Ureter (tissue), 1 donor: ENCODE data around the gene ENC1. TPM values are rescaled to one million over a fixed set of nuclear protein-coding genes. Genes with fewer than 3 reads are reported as not detected.

Source experiments
- DNase-seq: peaks from one replicate; pipeline ENCODE4 v3.0.0-alpha.2; 2020; ENCODE audit warnings: low spot score
- total RNA-seq: library from RNA; stranded (reverse); gene quantifications from one replicate; pipeline ENCODE4 v1.2.4, GENCODE V29; 2023
- donor health status: DM: yes; HTN: yes; CAD: no.

Gene ENC1
- total RNA-seq, 1 donor from 2014 or later = 48.5 TPM

DNA sequence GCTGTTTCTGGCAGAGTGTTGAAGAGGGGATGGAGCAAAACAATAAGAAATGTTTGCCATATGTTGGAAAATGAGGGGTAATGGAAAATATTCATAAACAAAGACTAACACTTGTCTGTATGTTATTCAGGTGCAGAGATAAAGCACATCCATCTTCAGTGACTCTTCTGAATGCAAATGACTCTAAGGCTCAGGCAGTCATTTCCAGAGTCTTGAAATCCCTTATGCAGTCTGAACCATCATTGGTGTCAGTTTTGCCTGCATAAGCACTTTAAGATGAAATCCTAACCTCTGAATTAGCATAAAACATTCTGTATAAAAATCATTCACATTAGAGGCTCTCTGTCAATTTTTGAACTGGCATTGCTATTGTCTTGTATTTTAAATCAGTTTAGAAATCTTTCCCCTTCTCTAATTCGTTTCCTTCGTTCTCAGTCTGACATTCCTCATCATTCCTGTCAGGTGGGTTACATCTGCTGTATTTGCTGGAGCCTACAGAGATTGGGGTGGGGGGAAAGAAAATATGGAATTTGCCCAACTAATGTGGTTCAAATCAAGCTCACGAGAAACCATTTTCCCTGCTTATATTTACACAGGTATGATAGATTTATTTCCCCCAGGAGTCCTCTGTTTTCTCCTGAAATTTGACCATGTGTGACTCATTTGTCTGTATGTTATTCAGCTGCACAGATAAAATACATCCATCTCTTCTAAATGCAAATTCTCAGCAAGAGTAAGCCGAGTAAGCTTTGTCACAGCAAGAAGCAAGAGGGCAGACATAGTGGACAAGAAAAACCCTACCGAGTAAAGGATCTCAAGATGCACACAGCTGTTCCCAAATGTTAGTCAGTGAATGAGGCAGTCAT, 31.6 kb downstream of the ENC1 start:
- no peak for DNase-seq

DNA sequence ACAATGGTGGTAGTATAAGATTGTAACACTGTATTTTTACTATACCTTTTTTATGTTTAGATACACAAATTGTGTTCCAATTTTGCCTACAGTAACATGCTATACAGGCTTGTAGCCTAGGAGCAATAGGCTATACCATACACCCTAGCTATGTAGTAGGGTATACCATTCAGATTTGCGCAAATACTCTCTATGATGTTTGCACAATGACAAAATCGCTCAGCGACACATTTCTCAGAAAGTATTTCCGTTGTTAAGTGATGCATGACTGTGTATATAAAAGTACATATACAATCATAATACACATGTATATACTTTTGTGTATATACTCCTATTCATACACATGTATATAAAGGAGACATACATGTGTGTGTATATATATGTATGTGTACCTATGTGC, 34.8 kb downstream of the ENC1 start:
- DNase-seq = no peak

DNA sequence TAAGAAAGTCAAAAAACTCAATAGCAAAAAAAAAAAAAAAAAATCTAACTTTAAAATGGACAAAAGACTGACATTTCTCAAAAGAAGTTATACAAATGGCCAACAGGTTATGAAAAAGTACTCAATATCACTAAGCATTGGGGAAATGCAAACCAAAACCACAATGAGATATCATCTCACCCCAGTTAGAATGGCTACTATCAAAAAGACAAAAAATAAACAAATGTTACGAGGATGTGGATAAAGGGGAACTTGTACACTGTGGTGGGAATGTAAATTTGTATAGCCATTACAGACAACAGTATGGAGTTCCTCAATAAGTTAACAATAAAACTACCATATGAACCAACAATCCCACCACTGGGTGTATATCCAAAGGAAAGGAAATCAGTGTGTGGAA, 37.2 kb downstream of the ENC1 start:
- no peak for DNase-seq

DNA sequence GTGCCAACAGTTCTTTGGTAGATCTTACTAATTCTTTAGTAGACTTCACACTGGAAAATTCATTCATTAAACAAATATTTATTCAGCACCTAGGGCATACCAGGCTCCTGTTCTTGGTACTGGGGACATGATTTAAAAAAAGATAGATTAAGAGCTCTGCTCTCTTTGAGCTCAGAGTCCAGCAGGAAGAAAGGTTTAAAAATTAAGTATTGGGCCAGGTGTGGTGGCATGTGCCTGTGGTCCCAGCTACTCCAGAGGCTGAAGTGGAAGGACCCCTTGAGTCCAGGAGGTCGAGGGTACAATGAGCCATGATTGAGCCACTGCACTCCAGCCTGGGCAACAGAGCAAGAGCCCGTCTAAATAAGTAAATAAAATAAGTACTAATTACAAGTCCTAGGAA, 41.4 kb downstream of the ENC1 start:
- no peak for DNase-seq

DNA sequence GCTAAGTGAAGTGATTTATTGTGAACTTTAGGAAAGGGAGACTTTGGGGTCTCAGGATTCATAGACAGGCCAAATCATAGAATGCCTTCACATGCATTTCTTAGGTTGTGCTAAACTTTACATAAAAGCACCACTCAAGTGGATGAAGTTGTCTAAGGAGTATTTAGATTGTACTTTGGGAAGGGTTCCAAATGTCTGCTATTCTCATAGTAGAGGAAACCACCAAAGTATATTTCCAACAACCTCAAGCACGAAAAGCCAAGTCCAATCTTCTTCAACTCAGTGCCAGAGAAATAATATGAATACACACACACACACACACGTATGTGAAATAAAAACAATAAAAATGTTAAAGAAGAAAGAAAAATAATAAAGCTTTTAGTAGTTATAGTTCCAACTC, 41.8 kb downstream of the ENC1 start:
- no peak for DNase-seq

DNA sequence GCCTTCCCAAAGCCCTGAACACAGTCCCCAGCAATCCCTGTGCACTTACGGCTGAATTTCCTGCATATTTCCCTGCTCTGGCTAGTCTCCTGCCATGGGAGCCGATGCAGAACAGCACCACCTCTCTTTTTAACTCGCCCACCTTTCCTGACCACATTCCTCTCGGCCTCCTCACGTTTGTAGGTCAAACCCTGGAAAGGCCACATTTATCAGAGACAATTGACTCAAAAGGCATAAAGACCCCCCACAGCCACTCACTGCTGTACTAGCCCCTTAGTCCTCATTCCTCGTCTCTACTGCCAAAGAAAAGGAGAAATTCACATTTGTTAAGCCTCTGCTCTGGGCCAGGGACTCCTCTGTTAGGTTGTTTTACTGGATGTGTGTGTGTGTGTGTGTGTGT, 43.6 kb downstream of the ENC1 start:
- DNase-seq = no peak

- DNase-seq = no peak
These were observed 45.2 kb downstream of the ENC1 start for GRCh38 chr5:74595143-74595925.

DNA sequence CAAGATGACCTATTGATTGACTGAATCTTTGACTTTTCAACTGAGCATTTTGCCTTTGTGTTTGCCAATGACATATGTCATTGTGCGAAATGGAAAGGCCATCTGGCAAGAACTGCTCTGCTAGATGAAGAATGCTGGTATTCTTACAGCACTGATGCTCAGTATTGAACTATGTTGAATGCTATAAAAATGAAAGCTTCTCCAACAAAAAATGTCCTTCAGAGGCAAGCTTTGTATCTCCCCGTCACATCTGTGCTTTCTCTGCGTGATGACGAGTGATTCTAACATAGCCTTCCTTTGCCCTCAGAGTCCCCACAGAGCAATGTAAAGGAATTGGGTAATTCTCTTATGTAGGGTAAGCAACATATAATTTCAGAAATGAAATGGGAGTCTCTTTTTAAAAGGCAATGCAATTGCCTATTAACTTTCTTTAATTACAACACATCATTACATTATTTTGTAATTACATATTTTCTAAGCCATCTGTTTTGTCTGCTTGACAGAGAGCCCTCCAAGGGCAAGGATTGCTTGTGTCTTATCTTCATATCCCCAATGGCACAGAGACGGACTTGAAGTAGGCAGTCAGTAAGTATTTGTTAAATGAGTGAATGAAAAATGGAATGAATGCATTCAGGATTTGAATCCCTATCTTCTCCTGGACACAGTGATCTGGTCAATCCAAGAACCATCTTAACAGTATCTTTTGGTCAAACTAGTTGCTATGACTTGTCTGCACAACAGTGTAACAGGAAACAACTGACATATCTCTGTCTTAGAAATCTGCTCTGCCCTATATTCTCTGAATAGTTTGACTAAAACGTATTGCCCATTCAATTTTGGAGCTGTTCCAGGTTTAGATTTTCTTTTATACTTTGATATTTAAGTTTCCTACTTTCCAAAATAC, 46.1 kb downstream of the ENC1 start:
- no peak for DNase-seq

DNA sequence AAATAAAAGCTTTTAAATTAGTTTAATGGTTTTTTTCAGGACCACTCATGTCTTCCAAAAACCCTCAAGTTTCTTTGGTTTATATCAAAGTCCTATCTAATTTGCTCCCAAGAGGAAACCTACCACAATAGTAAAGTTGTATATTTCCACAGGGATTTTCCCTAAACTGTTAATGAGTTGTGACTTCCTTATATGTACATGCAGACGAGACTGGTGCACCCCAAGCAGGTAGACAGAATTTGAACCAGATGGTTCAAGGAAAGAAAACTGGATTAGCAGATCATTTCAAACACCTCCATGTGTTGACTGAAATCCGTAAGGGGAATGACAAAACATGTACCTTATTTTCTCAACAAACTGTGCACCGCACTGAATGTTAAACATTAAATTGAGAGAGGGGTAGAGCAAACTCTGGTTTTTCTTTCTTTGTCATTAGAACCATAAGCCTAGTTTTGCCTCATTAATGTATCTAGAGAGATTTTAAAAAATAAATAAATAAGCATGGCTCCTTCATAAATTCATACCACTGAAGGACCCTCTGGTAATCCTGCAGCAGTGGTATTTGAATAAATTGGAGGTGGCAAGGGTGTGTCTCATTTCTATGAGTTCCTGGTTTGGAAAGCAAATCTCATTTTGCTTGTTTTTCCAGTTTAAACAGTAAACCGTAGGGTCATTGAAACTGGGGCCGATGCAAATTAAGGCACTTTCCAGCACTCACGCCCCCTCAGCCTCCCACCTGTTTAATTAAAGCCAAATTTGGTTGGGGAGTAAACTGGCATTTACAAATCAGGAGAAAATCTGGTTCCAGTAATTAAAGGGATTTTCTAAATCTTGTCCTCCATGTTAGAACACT, 51.1 kb downstream of the ENC1 start:
- DNase-seq = no peak

- DNase-seq = no peak
These were observed 52.1 kb downstream of the ENC1 start for GRCh38 chr5:74588415-74588814.

DNA sequence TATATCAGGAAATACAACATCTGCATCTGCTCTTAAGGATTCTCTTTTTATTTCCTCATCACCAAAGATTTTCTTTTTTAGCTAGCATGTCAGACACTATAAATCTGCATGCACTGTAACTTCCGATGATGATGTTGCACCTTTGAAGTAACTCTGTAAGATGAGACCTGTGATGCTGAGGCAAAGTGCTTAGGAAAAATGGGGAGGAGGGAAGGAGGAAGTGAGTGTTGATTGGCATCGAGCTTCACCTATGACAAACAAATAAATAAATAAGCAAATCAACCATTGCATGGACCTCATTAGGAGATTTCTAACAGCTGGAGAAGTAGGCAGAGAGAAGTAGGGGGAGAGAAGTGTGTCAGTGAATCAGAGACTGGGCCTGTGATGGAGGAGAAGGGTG, 52.6 kb downstream of the ENC1 start:
- no peak for DNase-seq

DNA sequence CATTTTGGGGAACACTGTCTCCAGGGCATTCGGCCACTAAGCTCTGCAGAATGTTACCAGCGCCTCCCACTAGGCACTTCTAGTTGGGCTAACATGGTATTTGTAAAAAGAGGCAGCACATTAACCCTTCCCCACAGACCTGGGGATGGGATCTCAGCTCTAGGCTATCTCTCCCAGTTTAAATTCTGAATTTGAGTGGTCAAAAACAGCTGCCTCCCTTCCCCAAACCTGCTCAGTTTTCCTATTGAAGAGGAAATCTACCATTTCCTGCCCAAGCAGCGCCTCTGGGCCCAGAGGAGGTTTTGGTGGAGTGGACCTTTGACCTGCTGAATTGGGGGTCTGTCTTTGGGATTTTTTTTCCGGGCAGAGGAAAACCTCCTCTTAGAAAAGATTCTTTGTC, 53.2 kb downstream of the ENC1 start:
- DNase-seq = no peak

DNA sequence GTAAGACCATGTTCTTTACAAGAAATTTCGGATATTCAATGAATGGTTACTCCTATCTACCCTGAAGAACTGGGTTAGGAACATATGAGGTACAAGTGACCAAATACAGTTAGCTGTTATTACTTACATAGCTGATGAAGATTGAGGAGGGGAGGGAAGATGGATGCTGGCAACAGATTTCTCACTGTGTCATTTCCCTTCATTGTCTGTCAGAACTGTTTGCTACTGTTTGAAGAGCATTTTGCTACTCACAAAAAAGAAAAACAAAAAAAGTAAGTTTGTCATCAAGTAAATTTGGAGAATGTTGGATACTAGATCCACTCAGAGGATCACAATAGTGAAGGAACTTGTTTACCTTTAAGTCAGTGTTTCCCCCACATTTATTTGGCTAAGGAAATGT, 53.7 kb downstream of the ENC1 start:
- no peak for DNase-seq

DNA sequence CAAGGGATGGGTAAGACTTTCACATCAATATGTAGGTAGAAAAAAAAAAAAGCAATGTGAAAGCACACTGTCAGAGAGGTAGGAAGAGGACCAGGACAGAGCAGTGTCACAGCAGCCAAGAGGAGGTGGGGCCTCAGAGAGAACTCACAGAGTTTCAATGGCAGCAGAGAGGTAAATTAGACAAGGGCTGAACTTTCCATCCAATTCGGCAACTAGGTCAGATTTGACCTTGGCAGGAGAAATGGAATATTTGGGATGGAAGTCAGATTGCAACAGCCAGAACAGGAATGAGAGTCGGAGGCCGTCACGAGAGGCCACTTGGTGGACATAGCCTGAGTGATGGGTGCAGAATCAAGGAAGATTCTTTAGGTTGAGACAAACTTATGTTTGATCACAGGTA, 57.7 kb downstream of the ENC1 start:
- DNase-seq = no peak

DNA sequence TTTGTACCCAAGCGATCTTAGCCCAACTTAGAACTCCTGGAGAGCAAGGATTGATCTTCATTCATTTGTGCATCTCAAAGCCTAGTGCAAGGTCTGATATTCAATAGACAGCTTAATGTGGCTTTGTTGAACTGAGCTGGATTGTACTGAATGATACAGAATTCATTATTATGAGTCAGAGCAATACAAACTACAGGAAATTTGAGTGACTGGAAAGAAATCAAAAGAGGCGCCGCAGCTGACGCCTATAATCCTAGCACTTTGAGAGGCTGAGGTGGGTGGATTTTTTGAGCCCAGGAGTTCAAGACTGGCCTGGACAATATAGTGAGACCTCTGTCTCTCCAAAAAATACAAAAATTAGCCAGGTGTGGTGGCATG, 58.6 kb downstream of the ENC1 start:
- no peak for DNase-seq

DNA sequence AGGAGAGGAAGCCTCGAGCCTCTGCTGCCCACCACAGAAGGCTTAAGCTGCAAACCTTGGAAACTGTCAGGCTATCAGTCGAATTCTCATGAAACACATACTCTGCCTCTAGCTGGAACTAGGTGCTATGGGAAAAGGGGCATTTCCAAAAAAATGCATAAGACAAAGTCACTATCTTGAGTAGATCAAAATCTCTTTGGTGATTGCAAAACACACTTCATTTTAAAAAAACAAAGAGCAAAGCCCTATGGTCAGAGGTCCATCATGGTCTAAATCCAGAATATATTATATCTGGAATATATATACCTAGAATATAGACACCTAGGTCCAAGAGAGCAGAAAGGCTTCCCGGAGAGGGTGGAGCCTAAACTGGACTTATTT, 59.8 kb downstream of the ENC1 start:
- no peak for DNase-seq

DNA sequence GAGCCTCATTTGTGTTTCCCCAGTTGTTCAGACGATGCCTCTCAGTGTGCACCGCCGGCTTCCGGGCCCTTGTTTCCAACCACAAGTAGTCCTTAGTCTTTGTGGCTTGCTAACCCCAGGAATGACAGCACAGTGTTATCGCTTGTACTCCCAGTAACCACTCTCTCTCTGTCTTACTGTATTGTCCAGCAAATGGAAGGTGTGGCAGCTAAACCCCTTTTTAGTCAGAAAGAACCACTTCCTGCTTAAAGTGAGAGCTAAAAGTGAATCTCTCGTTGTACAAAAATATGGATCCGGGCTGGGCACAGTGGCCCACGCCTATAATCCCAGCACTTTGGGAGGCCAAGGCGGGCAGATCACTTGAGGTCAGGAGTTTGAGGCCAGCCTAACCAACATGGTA, 61.3 kb downstream of the ENC1 start:
- DNase-seq = no peak

- no peak for DNase-seq
These were observed 62.0 kb downstream of the ENC1 start for GRCh38 chr5:74578356-74579044.
